ENCODE data around the gene CCNY.

Gene CCNY

DNA sequence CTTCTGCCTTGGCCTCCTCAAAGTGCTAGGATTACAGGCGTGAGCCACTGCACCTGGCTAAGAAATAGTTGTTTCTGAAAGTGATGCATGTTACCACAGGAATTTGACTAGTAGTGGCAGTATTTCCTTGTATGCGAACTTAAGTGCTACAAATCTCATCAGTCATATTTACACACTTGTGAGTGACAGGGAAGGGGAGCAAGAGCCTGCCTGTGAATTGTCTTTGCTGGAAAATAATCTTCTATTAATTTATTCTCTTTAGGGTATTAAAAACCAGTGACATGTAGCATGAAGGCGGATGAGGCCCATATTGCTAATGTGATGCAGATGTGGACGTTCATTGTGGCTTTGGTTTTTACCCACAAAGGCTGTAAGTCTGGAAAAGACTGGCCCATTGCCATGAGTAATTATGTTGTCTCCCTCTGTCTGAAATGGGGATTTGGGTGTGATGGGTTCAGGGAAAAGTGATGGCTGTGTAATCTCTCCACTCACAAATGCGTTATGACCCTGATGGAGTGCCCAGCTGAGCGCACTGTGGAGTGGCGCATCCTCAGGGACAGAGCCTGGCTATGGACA is 97.6 kb downstream of the CCNY start:
- no peak for DNase-seq

- no peak for DNase-seq
Measured at GRCh38 chr10:35434533-35434932, 98.2 kb downstream of the CCNY start.

DNA sequence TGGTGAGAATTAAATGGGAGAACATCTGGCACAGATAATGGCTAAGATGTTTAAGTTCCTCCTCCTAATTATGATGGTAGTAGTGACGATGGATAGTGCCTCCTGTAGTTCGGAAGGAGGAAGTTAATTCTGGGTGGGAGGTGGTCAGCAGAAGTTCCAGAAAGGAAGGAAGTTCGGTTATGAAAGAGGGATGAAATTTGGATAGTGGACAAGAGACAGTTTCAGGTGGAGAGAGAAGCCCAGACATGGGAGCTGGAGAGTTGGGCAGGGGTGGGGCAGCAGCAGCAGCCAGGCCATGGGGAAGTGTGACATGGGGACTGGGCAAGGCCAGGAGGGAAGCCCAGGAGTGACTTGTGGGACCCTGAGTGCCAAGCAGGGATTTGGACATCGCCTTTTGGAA is 99.5 kb downstream of the CCNY start:
- DNase-seq, result no peak

GRCh38 chr10:35437829-35438228 is 101.5 kb downstream of the CCNY start:
- no peak for DNase-seq

GRCh38 chr10:35438718-35439571 is 102.6 kb downstream of the CCNY start:
- DNase-seq, result no peak

DNA sequence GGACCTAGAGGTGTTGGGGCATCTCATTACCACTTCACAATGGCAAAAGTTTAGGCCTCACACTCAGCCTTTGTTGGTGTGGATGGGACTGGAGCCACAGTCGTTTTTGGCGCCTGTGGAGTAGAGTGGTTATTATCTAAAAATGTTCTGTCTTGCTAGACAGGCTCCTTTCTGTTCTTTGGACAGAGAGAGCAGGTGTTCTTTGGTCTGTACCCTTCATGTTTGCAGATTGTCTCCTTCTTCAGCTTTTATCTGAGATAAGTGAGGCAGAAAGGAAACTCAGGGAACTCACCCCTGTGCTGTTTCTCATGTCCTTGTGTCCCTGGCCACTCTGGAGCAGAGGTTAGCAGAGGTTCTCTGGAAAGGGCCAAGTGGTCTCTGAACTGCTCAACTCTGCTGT is 103.7 kb downstream of the CCNY start:
- DNase-seq, result no peak

DNA sequence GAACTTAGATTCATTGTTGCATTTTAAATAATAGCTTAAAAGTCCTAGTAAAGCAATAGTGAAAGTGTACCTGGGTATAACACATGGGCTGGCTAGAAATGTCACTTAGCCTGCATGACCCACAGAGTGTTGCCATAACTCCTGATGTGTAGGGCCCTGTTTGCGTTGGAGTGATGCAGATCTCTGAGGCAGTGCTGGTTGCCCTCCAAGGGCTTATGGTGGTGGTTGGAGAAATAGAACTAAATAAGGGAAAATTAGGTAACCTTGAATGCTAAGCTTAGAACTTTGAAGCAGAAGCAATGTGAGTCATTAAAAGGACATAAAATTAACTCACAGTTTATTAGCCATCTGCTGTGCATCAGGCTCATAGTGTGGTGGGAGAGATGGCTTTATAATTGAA is 105.7 kb downstream of the CCNY start:
- no peak for DNase-seq

GRCh38 chr10:35442592-35442991 is 106.3 kb downstream of the CCNY start:
- DNase-seq, result no peak

- no peak for DNase-seq
Measured at GRCh38 chr10:35443858-35444257, 107.5 kb downstream of the CCNY start.

DNA sequence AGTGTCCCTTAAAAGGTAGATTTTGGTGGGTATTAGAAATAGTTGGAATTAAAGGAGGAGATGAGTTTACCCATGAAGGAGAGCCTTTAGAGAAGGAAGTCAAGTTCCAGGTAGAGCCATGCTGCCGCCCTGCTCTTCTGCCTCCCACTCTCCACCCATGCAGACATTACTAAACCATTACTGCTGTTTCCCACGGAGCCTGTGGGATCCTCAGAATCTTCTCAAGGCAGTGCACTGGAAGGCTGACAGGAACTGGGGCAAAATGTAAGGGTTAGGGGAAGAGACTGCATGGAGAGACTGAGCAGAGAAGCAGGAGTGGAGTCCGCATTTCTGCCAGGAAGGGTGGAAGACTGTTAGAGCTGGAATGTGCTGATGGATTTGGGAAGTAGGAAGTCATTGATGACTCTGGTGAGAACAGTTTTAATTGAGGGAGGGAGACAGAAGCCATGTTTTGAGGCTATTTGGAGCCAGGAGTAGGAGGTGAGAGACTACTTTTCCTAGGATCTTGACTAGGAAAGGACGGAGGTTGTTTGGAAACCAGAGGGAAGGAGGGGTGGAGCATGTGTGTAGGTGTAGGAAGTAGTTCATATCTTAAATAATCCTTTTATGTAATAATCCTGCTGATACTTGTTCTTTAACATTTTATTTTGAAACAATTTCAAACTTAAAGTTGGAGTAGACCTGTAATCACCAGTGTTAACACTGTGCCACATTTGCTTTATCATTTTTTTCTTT is 109.0 kb downstream of the CCNY start:
- DNase-seq, result no peak

- DNase-seq, result no peak
Measured at GRCh38 chr10:35446439-35446838, 110.1 kb downstream of the CCNY start.

DNA sequence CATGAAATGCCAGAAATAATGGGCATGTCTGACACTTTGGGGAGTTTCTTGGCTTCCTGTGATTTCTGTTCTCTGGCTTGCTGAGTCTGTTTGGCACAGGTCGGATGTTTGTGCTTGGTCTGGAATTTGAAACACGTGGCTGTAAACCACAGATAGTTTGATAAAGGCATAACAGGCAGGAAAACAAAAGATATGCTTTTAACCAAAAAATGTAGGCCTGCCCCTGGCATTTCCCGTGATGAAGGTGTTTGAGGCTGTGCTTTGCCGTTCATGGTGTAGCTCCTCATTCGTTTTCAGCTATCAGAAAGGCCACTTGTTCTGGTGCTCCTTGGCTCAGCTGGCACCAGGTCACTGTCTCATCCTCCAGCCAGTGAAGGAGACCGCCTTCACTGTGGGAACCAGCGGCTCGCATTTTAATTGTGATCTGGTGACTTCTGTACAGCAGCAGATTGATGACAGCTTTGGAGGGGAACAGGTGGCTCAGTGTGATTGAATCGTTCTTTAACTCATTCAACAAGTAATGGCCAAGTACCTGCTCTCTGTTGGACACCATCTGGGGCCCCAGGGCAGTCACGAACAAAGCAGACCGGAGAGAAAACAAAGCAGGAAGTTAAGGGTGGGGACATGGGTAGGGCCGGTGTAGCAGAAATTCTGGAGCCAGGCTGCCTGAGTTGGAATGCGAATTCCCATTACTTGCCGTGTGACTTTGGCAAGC is 111.5 kb downstream of the CCNY start:
- no peak for DNase-seq

DNA sequence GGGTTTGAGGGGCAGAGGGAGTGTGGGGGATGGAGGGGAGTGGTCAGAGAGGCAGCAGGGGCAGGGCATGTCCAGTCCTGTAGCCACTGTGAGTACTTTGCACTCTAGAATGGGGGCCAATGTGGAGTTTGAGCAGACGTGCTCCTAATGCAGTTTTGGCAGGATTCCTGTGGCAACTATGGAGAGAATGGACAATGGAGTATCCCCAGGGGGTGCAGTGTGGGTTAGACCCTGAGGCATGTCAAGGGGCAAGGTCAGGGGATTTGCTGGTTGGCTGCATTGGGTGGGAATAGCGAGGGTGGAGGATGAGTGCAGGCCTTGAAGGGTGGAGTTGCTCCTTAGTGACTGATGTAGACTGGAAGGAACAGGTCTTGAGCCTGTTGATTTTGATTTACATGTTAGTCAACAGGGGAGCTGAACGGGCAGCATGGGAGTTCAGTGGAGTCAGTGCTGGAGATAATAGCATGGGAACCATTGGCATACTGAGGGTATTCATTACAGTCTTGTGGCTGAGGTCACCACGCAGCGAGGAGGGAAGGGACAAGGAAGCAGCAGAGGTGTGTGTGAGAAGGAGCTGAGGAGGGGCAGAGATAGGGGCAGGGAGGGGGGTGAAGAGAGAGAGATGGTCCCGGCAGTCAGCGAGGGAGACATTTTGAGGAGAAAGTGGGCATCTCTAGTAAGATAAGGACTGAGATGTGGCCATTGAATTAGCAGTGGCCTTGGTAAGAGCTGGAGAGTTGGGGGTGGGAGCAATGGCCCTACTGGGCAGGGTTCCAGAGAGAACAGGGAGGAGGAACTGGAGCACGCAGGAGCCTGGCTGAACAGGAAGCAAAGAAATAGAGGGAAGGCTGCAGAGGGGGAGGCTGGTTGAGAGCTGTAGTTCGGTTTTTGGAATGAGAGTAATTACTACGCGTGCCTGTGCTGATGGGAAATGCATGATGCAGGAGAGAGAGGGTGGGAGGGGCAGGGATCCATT is 112.7 kb downstream of the CCNY start:
- DNase-seq, result no peak

- no peak for DNase-seq
Measured at GRCh38 chr10:35449944-35450343, 113.6 kb downstream of the CCNY start.

DNA sequence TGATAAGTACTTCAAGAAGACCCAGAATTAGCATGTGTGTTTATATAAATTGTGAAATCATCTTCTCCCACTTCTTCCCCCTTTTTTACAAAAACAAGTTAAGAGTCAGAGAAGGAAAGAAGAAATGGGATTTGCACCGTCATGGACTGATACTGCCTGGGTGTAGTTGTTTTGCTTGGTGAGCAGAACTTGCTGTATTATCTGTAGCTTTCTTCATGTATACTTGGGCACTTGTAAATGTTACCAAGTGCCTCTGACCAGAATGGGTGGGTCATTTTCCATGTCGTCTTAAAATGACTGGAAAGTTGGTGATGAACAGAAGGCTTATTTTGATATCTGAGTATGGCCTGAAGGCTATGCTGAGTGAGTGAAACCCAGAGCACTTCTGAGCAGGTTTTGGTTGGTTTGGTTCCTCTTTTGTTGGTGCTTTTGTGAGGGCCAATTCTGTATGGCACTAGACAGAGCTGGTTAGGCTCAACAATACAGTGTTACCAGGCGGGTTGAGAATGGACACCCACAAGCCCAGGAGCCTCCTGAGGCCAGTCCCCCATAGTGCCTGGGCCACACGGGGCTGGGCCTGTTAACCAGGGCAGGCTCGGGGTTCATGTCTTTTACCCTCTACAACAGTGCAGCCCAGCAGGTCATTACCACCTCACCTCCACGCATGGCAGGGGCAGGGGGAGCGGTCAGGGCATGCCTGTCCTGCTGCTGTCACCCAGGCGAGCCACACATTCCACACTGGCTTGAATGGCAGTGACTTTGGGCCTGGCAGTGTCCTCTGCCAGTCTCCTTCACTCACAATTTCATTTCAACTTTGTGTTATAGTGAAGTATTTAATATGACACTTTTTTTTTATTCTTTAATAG is 115.1 kb downstream of the CCNY start:
- no peak for DNase-seq

DNA sequence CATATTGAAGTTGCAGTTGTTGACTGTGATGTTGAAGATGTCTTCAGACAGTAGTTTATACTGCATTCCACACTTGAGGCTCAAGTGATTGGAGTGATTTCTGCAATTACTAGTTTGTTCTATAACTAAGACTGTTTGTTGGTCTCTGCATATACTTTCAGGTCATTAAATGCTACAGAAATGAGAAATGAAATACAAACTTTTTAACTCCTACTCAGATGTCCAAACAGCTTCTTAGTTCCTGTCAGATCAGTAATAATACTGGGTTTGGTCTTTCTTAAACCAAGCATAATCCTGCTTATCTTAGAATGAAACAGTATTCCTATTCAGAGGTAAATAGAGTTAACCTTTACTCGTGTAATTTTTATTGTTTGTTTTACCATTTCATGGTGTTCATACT is 115.9 kb downstream of the CCNY start:
- DNase-seq, result no peak

DNA sequence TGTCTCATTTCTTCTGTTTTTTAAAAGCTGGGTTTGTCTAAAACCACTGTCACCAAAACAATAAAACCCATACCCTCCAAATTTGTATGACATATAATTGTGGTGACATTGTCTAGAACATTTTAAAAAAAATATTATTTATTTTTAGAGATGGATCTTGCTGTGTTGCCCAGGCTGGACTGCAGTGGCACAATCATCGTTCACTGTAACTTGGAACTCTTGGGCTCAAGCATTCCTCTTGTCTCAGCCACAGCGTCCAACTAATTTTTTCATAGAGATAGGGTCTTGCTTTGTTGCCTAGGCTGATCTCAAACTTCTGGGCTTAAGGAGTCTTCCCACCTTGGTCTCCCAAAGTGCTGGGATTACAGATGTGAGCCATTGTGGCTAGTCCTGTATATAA is 116.5 kb downstream of the CCNY start:
- DNase-seq, result no peak

GRCh38 chr10:35453855-35454532 is 117.7 kb downstream of the CCNY start:
- no peak for DNase-seq

- DNase-seq, result no peak
Measured at GRCh38 chr10:35456153-35456720, 119.9 kb downstream of the CCNY start.

- DNase-seq, result no peak
Measured at GRCh38 chr10:35456784-35457183, 120.5 kb downstream of the CCNY start.

Data from effector CD8-positive, alpha-beta T cell (primary cell).